ENCODE results near the gene RGS18. TPM values are rescaled to one million over a fixed set of nuclear protein-coding genes. Genes with fewer than 3 reads are reported as not detected.

RGS18 gene
- total RNA-seq, 4 donors from 2014 or later: 0.21 to 0.40 (median 0.30) TPM; not detected in 1

- H3K27me3 ChIP-seq: no peaks in the 10 kb centered on the region
- no peak overlapping the region for H3K4me3 ChIP-seq
- WGBS: 77% methylated on average over 1 of the region's 1 CpG
- no peak for DNase-seq (ENCODE audit: low spot score in 2 of 2)
- TF ChIP-seq POLR2A (IDR thresholded peaks at IDR 0.05): no peak
- TF ChIP-seq EP300 (IDR thresholded peaks at IDR 0.05): no peak
- no peak for TF ChIP-seq POLR2AphosphoS5 (IDR thresholded peaks at IDR 0.05)
- TF ChIP-seq CTCF (IDR thresholded peaks at IDR 0.05): no peak
- no peaks in the 10 kb centered on the region for H3K36me3 ChIP-seq
- no peaks in the 10 kb centered on the region for H3K4me1 ChIP-seq
- H3K9me3 ChIP-seq: no peaks in the 10 kb centered on the region
- H3K27ac ChIP-seq: no peak overlapping the region
These were observed 24.8 kb upstream of the RGS18 start for GRCh38 chr1:192133350-192133926.

GRCh38 chr1:192140382-192140781 is 17.9 kb upstream of the RGS18 start:
- H3K4me1 ChIP-seq: no peaks in the 10 kb centered on the region
- no peak overlapping the region for H3K27ac ChIP-seq
- no peaks in the 10 kb centered on the region for H3K27me3 ChIP-seq
- TF ChIP-seq EP300 (IDR thresholded peaks at IDR 0.05) (no peak), POLR2AphosphoS5 (IDR thresholded peaks at IDR 0.05) (no peak), POLR2A (IDR thresholded peaks at IDR 0.05) (no peak), CTCF (IDR thresholded peaks at IDR 0.05) (no peak)
- no peak overlapping the region for H3K4me3 ChIP-seq
- DNase-seq (ENCODE audit: low spot score in 2 of 2): no peak
- 73% methylated on average over 1 of the region's 1 CpG for WGBS
- H3K9me3 ChIP-seq: no peaks in the 10 kb centered on the region
- H3K36me3 ChIP-seq: no peaks in the 10 kb centered on the region

- DNase-seq (ENCODE audit: low spot score in 2 of 2): no peak
- TF ChIP-seq EP300 (IDR thresholded peaks at IDR 0.05) (no peak), CTCF (IDR thresholded peaks at IDR 0.05) (no peak), POLR2A (IDR thresholded peaks at IDR 0.05) (no peak), POLR2AphosphoS5 (IDR thresholded peaks at IDR 0.05) (no peak)
- WGBS: 76% methylated on average over 3 of the region's 3 CpGs
- Histone ChIP-seq H3K4me3 (no peak overlapping the region), H3K4me1 (no peaks in the 10 kb centered on the region), H3K36me3 (no peaks in the 10 kb centered on the region), H3K27ac (no peak overlapping the region), H3K27me3 (no peaks in the 10 kb centered on the region), H3K9me3 (no peaks in the 10 kb centered on the region)
These were observed 11.0 kb upstream of the RGS18 start for GRCh38 chr1:192147221-192147620.

GRCh38 chr1:192147696-192148095 is 10.6 kb upstream of the RGS18 start:
- H3K27me3 ChIP-seq: no peaks in the 10 kb centered on the region
- 65% methylated on average over 1 of the region's 1 CpG for WGBS
- no peaks in the 10 kb centered on the region for H3K36me3 ChIP-seq
- no peaks in the 10 kb centered on the region for H3K4me1 ChIP-seq
- DNase-seq (ENCODE audit: low spot score in 2 of 2): no peak
- no peak overlapping the region for H3K27ac ChIP-seq
- H3K9me3 ChIP-seq: no peaks in the 10 kb centered on the region
- H3K4me3 ChIP-seq: no peak overlapping the region
- TF ChIP-seq CTCF (IDR thresholded peaks at IDR 0.05) (no peak), POLR2A (IDR thresholded peaks at IDR 0.05) (no peak)

GRCh38 chr1:192151176-192151575 is 7.1 kb upstream of the RGS18 start:
- DNase-seq (ENCODE audit: low spot score in 2 of 2): no peak
- no peak overlapping the region for H3K27ac ChIP-seq
- no peaks in the 10 kb centered on the region for H3K9me3 ChIP-seq
- no peak overlapping the region for H3K4me3 ChIP-seq
- TF ChIP-seq EP300 (IDR thresholded peaks at IDR 0.05) (no peak), CTCF (IDR thresholded peaks at IDR 0.05) (no peak), POLR2A (IDR thresholded peaks at IDR 0.05) (no peak), POLR2AphosphoS5 (IDR thresholded peaks at IDR 0.05) (no peak)
- H3K4me1 ChIP-seq: no peaks in the 10 kb centered on the region
- H3K27me3 ChIP-seq: no peaks in the 10 kb centered on the region
- 29% methylated on average over 2 of the region's 2 CpGs for WGBS
- no peaks in the 10 kb centered on the region for H3K36me3 ChIP-seq
